Measurements from ENCODE around the gene KRTAP12-3. TPM values are rescaled to one million over a fixed set of nuclear protein-coding genes. Genes with fewer than 3 reads are reported as not detected.

Gene KRTAP12-3
- total and polyA plus RNA-seq, 10 of the 15 experiments (the other 5 are each of a cell fraction or from before 2014, with no cell fraction given): not detected

DNA sequence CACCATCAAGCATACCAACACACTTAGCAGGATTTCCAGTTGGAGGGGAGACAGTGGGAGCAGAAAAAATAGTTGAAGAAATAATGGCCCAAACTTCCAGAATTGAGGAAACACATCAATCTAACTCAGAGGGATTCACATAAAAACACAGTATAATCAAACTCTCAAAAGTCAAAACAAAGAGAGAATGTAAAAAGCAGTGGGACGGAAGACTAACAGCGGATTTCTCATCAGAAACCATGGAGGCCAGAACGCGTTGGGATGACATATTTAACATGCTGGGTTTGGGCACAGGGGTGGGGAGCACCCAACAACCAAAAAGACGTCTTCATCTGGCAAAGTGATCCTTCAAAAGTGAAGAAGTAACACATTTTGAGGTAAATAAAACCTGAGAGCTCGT lies 37.8 kb upstream of the KRTAP12-3 start:
- H3K9me3 ChIP-seq (replicated peaks; ENCODE audit: control insufficient read depth, insufficient read depth, low read length): peaks cover 1% of the 10 kb centered on the region; the same call in 1 of the 3 replicates
- no peaks in the 10 kb centered on the region for H3K4me1 ChIP-seq (ENCODE audit: control insufficient read depth, insufficient read depth, low read length)
- no peaks in the 10 kb centered on the region for H4K20me1 ChIP-seq (ENCODE audit: control insufficient read depth, insufficient read depth)
- ATAC-seq: no peak
- no peak for DNase-seq (ENCODE audit: low read depth, low spot score)
- H3K27ac ChIP-seq (ENCODE audit: control insufficient read depth, insufficient read depth): no peak overlapping the region
- no peaks in the 10 kb centered on the region for H3K79me2 ChIP-seq (ENCODE audit: control insufficient read depth, insufficient read depth, low read length)
- no TSS peak for BruUV-seq (replicated peaks)
- no peak overlapping the region for H3K4me2 ChIP-seq (ENCODE audit: control insufficient read depth, insufficient read depth)
- CTCF ChIA-PET: no interaction called here
- 48% methylated on average over 6 of the region's 6 CpGs for WGBS (ENCODE audit: insufficient coverage, insufficient replicate concordance, low lambda C conversion rate, missing lambda C conversion rate)
- RAD21 ChIA-PET (ENCODE audit: unreplicated experiment): interaction anchor here (1.3 kb wide), 1 partner anchor 123 kb away, joined by 3 read pairs; no protein-coding TSS in a partner anchor
- no peak for FAIRE-seq
- no peaks in the 10 kb centered on the region for H3K27me3 ChIP-seq (replicated peaks in 1 of 2; ENCODE audit: control insufficient read depth in 2 of 2, insufficient read depth in 2 of 2, low read length in 1 of 2)
- no peaks in the 10 kb centered on the region for H3K36me3 ChIP-seq (ENCODE audit: control insufficient read depth in 2 of 2, insufficient read depth in 2 of 2, low read length in 1 of 2)
- in situ Hi-C loops (cut with MboI): no loop called here
- SMC1A ChIA-PET (ENCODE audit: uncharacterized antibody, unreplicated experiment): no interaction called here
- TF ChIP-seq RAD51 (IDR thresholded peaks at IDR 0.05) (no peak), WRNIP1 (IDR thresholded peaks at IDR 0.05; ENCODE audit: borderline replicate concordance, low read depth, low read length) (no peak), ZNF274 (IDR thresholded peaks at IDR 0.05; ENCODE audit: insufficient read depth, insufficient read length) (no peak), HDAC2 (IDR thresholded peaks at IDR 0.05) (no peak), NFXL1 (IDR thresholded peaks at IDR 0.05; ENCODE audit: borderline replicate concordance) (no peak), RBBP5 (conservative IDR thresholded peaks at IDR 0.05) (no peak), SUZ12 (IDR thresholded peaks at IDR 0.05; ENCODE audit: unreplicated experiment) (no peak), RAD21 (IDR thresholded peaks at IDR 0.05; ENCODE audit: insufficient read depth, low read depth, low read length) (no peak), JUND (IDR thresholded peaks at IDR 0.05; ENCODE audit: low read depth, low read length) (no peak)
- TF ChIP-seq, protein P1, sequence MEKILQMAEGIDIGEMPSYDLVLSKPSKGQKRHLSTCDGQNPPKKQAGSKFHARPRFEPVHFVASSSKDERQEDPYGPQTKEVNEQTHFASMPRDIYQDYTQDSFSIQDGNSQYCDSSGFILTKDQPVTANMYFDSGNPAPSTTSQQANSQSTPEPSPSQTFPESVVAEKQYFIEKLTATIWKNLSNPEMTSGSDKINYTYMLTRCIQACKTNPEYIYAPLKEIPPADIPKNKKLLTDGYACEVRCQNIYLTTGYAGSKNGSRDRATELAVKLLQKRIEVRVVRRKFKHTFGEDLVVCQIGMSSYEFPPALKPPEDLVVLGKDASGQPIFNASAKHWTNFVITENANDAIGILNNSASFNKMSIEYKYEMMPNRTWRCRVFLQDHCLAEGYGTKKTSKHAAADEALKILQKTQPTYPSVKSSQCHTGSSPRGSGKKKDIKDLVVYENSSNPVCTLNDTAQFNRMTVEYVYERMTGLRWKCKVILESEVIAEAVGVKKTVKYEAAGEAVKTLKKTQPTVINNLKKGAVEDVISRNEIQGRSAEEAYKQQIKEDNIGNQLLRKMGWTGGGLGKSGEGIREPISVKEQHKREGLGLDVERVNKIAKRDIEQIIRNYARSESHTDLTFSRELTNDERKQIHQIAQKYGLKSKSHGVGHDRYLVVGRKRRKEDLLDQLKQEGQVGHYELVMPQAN (conservative IDR thresholded peaks at IDR 0.05): no peak
- TF ChIP-seq, protein P2, sequence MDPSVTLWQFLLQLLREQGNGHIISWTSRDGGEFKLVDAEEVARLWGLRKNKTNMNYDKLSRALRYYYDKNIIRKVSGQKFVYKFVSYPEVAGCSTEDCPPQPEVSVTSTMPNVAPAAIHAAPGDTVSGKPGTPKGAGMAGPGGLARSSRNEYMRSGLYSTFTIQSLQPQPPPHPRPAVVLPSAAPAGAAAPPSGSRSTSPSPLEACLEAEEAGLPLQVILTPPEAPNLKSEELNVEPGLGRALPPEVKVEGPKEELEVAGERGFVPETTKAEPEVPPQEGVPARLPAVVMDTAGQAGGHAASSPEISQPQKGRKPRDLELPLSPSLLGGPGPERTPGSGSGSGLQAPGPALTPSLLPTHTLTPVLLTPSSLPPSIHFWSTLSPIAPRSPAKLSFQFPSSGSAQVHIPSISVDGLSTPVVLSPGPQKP (IDR thresholded peaks at IDR 0.05; ENCODE audit: low read depth, low read length): no peak
- TF ChIP-seq, protein P3, sequence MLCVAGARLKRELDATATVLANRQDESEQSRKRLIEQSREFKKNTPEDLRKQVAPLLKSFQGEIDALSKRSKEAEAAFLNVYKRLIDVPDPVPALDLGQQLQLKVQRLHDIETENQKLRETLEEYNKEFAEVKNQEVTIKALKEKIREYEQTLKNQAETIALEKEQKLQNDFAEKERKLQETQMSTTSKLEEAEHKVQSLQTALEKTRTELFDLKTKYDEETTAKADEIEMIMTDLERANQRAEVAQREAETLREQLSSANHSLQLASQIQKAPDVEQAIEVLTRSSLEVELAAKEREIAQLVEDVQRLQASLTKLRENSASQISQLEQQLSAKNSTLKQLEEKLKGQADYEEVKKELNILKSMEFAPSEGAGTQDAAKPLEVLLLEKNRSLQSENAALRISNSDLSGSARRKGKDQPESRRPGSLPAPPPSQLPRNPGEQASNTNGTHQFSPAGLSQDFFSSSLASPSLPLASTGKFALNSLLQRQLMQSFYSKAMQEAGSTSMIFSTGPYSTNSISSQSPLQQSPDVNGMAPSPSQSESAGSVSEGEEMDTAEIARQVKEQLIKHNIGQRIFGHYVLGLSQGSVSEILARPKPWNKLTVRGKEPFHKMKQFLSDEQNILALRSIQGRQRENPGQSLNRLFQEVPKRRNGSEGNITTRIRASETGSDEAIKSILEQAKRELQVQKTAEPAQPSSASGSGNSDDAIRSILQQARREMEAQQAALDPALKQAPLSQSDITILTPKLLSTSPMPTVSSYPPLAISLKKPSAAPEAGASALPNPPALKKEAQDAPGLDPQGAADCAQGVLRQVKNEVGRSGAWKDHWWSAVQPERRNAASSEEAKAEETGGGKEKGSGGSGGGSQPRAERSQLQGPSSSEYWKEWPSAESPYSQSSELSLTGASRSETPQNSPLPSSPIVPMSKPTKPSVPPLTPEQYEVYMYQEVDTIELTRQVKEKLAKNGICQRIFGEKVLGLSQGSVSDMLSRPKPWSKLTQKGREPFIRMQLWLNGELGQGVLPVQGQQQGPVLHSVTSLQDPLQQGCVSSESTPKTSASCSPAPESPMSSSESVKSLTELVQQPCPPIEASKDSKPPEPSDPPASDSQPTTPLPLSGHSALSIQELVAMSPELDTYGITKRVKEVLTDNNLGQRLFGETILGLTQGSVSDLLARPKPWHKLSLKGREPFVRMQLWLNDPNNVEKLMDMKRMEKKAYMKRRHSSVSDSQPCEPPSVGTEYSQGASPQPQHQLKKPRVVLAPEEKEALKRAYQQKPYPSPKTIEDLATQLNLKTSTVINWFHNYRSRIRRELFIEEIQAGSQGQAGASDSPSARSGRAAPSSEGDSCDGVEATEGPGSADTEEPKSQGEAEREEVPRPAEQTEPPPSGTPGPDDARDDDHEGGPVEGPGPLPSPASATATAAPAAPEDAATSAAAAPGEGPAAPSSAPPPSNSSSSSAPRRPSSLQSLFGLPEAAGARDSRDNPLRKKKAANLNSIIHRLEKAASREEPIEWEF (IDR thresholded peaks at IDR 0.05; ENCODE audit: insufficient replicate concordance, low read depth, low read length): no peak
- intact Hi-C loops (cut with micrococcal nuclease; ENCODE audit: unreplicated experiment): no loop called here
- H2AFZ ChIP-seq (ENCODE audit: control insufficient read depth, low read depth, low read length): no peak overlapping the region
- POLR2A ChIA-PET: no interaction called here
- no peak overlapping the region for H3K9ac ChIP-seq (ENCODE audit: control insufficient read depth, insufficient read depth, low read length)
- H3K4me3 ChIP-seq: no peak overlapping the region
